HEK293T (cell line): ENCODE results near the gene ASPA.

Source experiments
- BHLHE40 ChIP-seq: fragments of 450-650 bp; IDR thresholded peaks from 2 replicates; pipeline ENCODE4 v1.6.1; 2016; ENCODE audit warnings: mild to moderate bottlenecking, moderate library complexity, borderline replicate concordance
- LEF1 ChIP-seq: fragments of 450-650 bp; IDR thresholded peaks from 2 replicates; pipeline ENCODE4 v1.6.1; 2017; ENCODE audit warnings: mild to moderate bottlenecking, borderline replicate concordance
- SUZ12 ChIP-seq: fragments of 450-650 bp; IDR thresholded peaks from 2 replicates; pipeline ENCODE4 v1.6.1; 2016; ENCODE audit warnings: mild to moderate bottlenecking

- no peak for TF ChIP-seq BHLHE40
- TF ChIP-seq SUZ12: no peak
- no peak for TF ChIP-seq LEF1
Observed at GRCh38 chr17:3474212-3474611, 1.6 kb upstream of the ASPA start.
